IMR-90 (cell line): ENCODE results near the gene ERG.

Experiments used
- CHD1 ChIP-seq: IDR thresholded peaks from 2 replicates; pipeline ENCODE4 v1.6.1; 2012; ENCODE audit warnings: low read depth, low read length, improper control_type of control experiment
- CTCF ChIP-seq: conservative IDR thresholded peaks from 2 replicates; pipeline ENCODE4 v1.5.1; 2012; ENCODE audit warnings: mild to moderate bottlenecking, low read depth, low read length, improper control_type of control experiment
- POLR2A ChIP-seq: IDR thresholded peaks from 2 replicates; pipeline ENCODE4 v1.6.1; 2012; ENCODE audit warnings: mild to moderate bottlenecking, low read depth, low read length
- RAD21 ChIP-seq: IDR thresholded peaks from 2 replicates; pipeline ENCODE4 v1.6.1; 2012; ENCODE audit warnings: low read length, improper control_type of control experiment
- RFX5 ChIP-seq: IDR thresholded peaks from 2 replicates; pipeline ENCODE4 v1.8.0; 2012; ENCODE audit warnings: low read depth, mild to moderate bottlenecking, low read length, moderate library complexity
- TF ChIP-seq, protein P1 (sequence below): fragments of 150-350 bp; IDR thresholded peaks from 2 replicates; pipeline ENCODE4 v1.6.1; 2017; ENCODE audit warnings: mild to moderate bottlenecking, antibody characterized with exemption, low read length, low read depth

- TF ChIP-seq CTCF (no peak), RFX5 (no peak), POLR2A (no peak), RAD21 (no peak), CHD1 (no peak)
- TF ChIP-seq, protein P1, sequence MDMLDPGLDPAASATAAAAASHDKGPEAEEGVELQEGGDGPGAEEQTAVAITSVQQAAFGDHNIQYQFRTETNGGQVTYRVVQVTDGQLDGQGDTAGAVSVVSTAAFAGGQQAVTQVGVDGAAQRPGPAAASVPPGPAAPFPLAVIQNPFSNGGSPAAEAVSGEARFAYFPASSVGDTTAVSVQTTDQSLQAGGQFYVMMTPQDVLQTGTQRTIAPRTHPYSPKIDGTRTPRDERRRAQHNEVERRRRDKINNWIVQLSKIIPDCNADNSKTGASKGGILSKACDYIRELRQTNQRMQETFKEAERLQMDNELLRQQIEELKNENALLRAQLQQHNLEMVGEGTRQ = no peak
Observed at GRCh38 chr21:38441153-38441552, 57.1 kb downstream of the ERG start.
